ENCODE data around the gene RRAS. TPM values are rescaled to one million over a fixed set of nuclear protein-coding genes. Genes with fewer than 3 reads are reported as not detected.
A peak's percentile ranks its signal among the peaks of the same experiment; 100 is the strongest.

The RRAS gene
- total RNA-seq, 1 donor from 2014 or later: 4.2 TPM

GRCh38 chr19:49664171-49665035 is 24.5 kb upstream of the RRAS start:
- no peaks in the 10 kb centered on the region for H3K27me3 ChIP-seq (ENCODE audit: control insufficient read depth in 3 of 3, insufficient read depth in 3 of 3, low read length in 3 of 3)
- H3K9me3 ChIP-seq (ENCODE audit: control insufficient read depth in 3 of 3, low read length in 3 of 3): no peaks in the 10 kb centered on the region
- H3K27ac ChIP-seq (ENCODE audit: low read depth, low read length): peak overlapping the region; percentile 90
- H3K36me3 ChIP-seq (ENCODE audit: control insufficient read depth in 3 of 3, insufficient read depth in 3 of 3, low read length in 3 of 3): peaks cover 26 to 33% (median 27%) of the 10 kb centered on the region in 3 donors
- peak overlapping the region; percentile 87 to 91 (median 91) for H3K9ac ChIP-seq (ENCODE audit: low read depth in 1 of 3, low read length in 3 of 3)
- peaks cover 20 to 33% (median 28%) of the 10 kb centered on the region in 3 donors for H3K4me1 ChIP-seq (ENCODE audit: control insufficient read depth in 3 of 3, insufficient read depth in 3 of 3, low read length in 3 of 3)
- H3K4me3 ChIP-seq (ENCODE audit: low read length in 3 of 3): peak overlapping the region; percentile 87 to 94 (median 91)

GRCh38 chr19:49663224-49663623 is 23.3 kb upstream of the RRAS start:
- Histone ChIP-seq H3K27me3 (ENCODE audit: control insufficient read depth in 3 of 3, insufficient read depth in 3 of 3, low read length in 3 of 3) (no peaks in the 10 kb centered on the region), H3K4me1 (ENCODE audit: control insufficient read depth in 3 of 3, insufficient read depth in 3 of 3, low read length in 3 of 3) (peaks cover 20 to 33% (median 28%) of the 10 kb centered on the region in 3 donors), H3K36me3 (ENCODE audit: control insufficient read depth in 3 of 3, insufficient read depth in 3 of 3, low read length in 3 of 3) (peaks cover 35 to 39% (median 38%) of the 10 kb centered on the region in 3 donors), H3K27ac (ENCODE audit: low read depth, low read length) (no peak overlapping the region), H3K4me3 (ENCODE audit: low read length in 3 of 3) (no peak overlapping the region), H3K9me3 (ENCODE audit: control insufficient read depth in 3 of 3, low read length in 3 of 3) (no peaks in the 10 kb centered on the region), H3K9ac (ENCODE audit: low read depth in 1 of 3, low read length in 3 of 3) (no peak overlapping the region)

GRCh38 chr19:49662011-49662410 is 22.1 kb upstream of the RRAS start:
- Histone ChIP-seq H3K9me3 (ENCODE audit: control insufficient read depth in 3 of 3, low read length in 3 of 3) (no peaks in the 10 kb centered on the region), H3K4me3 (ENCODE audit: low read length in 3 of 3) (no peak overlapping the region), H3K36me3 (ENCODE audit: control insufficient read depth in 3 of 3, insufficient read depth in 3 of 3, low read length in 3 of 3) (peaks cover 46 to 51% (median 49%) of the 10 kb centered on the region in 3 donors), H3K4me1 (ENCODE audit: control insufficient read depth in 3 of 3, insufficient read depth in 3 of 3, low read length in 3 of 3) (peaks cover 20 to 33% (median 28%) of the 10 kb centered on the region in 3 donors), H3K9ac (ENCODE audit: low read depth in 1 of 3, low read length in 3 of 3) (no peak overlapping the region), H3K27ac (ENCODE audit: low read depth, low read length) (no peak overlapping the region), H3K27me3 (ENCODE audit: control insufficient read depth in 3 of 3, insufficient read depth in 3 of 3, low read length in 3 of 3) (no peaks in the 10 kb centered on the region)

GRCh38 chr19:49660338-49660961 is 20.5 kb upstream of the RRAS start:
- no peak overlapping the region for H3K9ac ChIP-seq (ENCODE audit: low read depth in 1 of 3, low read length in 3 of 3)
- no peaks in the 10 kb centered on the region for H3K9me3 ChIP-seq (ENCODE audit: control insufficient read depth in 3 of 3, low read length in 3 of 3)
- no peak overlapping the region for H3K4me3 ChIP-seq (ENCODE audit: low read length in 3 of 3)
- peaks cover 13 to 23% (median 20%) of the 10 kb centered on the region in 3 donors for H3K4me1 ChIP-seq (ENCODE audit: control insufficient read depth in 3 of 3, insufficient read depth in 3 of 3, low read length in 3 of 3)
- no peaks in the 10 kb centered on the region for H3K27me3 ChIP-seq (ENCODE audit: control insufficient read depth in 3 of 3, insufficient read depth in 3 of 3, low read length in 3 of 3)
- no peak overlapping the region for H3K27ac ChIP-seq (ENCODE audit: low read depth, low read length)
- peaks cover 61 to 65% (median 63%) of the 10 kb centered on the region in 3 donors for H3K36me3 ChIP-seq (ENCODE audit: control insufficient read depth in 3 of 3, insufficient read depth in 3 of 3, low read length in 3 of 3)

GRCh38 chr19:49658566-49659442 is 18.9 kb upstream of the RRAS start:
- no peak overlapping the region for H3K27ac ChIP-seq (ENCODE audit: low read depth, low read length)
- H3K9me3 ChIP-seq (ENCODE audit: control insufficient read depth in 3 of 3, low read length in 3 of 3): no peaks in the 10 kb centered on the region
- peak overlapping the region in 1 of 3 donors; percentile 45 for H3K9ac ChIP-seq (ENCODE audit: low read depth in 1 of 3, low read length in 3 of 3)
- H3K4me3 ChIP-seq (ENCODE audit: low read length in 3 of 3): no peak overlapping the region
- peaks cover 75 to 79% (median 77%) of the 10 kb centered on the region in 3 donors for H3K36me3 ChIP-seq (ENCODE audit: control insufficient read depth in 3 of 3, insufficient read depth in 3 of 3, low read length in 3 of 3)
- H3K27me3 ChIP-seq (ENCODE audit: control insufficient read depth in 3 of 3, insufficient read depth in 3 of 3, low read length in 3 of 3): no peaks in the 10 kb centered on the region
- H3K4me1 ChIP-seq (ENCODE audit: control insufficient read depth in 3 of 3, insufficient read depth in 3 of 3, low read length in 3 of 3): peaks cover 0 to 7% (median 5%) of the 10 kb centered on the region in 3 donors

- peaks cover 79 to 81% (median 80%) of the 10 kb centered on the region in 3 donors for H3K36me3 ChIP-seq (ENCODE audit: control insufficient read depth in 3 of 3, insufficient read depth in 3 of 3, low read length in 3 of 3)
- no peak overlapping the region for H3K9ac ChIP-seq (ENCODE audit: low read depth in 1 of 3, low read length in 3 of 3)
- no peak overlapping the region for H3K27ac ChIP-seq (ENCODE audit: low read depth, low read length)
- H3K4me1 ChIP-seq (ENCODE audit: control insufficient read depth in 3 of 3, insufficient read depth in 3 of 3, low read length in 3 of 3): peaks cover 0 to 2% (median 1%) of the 10 kb centered on the region in 3 donors
- H3K9me3 ChIP-seq (ENCODE audit: control insufficient read depth in 3 of 3, low read length in 3 of 3): no peaks in the 10 kb centered on the region
- H3K27me3 ChIP-seq (ENCODE audit: control insufficient read depth in 3 of 3, insufficient read depth in 3 of 3, low read length in 3 of 3): no peaks in the 10 kb centered on the region
- H3K4me3 ChIP-seq (ENCODE audit: low read length in 3 of 3): no peak overlapping the region
Measured at GRCh38 chr19:49658139-49658517, 18.2 kb upstream of the RRAS start.

GRCh38 chr19:49657493-49658138 is 17.7 kb upstream of the RRAS start:
- Histone ChIP-seq H3K27me3 (ENCODE audit: control insufficient read depth in 3 of 3, insufficient read depth in 3 of 3, low read length in 3 of 3) (no peaks in the 10 kb centered on the region), H3K4me3 (ENCODE audit: low read length in 3 of 3) (no peak overlapping the region), H3K9me3 (ENCODE audit: control insufficient read depth in 3 of 3, low read length in 3 of 3) (no peaks in the 10 kb centered on the region), H3K36me3 (ENCODE audit: control insufficient read depth in 3 of 3, insufficient read depth in 3 of 3, low read length in 3 of 3) (peaks cover 79 to 82% (median 81%) of the 10 kb centered on the region in 3 donors), H3K4me1 (ENCODE audit: control insufficient read depth in 3 of 3, insufficient read depth in 3 of 3, low read length in 3 of 3) (no peaks in the 10 kb centered on the region), H3K27ac (ENCODE audit: low read depth, low read length) (no peak overlapping the region), H3K9ac (ENCODE audit: low read depth in 1 of 3, low read length in 3 of 3) (no peak overlapping the region)

DNA sequence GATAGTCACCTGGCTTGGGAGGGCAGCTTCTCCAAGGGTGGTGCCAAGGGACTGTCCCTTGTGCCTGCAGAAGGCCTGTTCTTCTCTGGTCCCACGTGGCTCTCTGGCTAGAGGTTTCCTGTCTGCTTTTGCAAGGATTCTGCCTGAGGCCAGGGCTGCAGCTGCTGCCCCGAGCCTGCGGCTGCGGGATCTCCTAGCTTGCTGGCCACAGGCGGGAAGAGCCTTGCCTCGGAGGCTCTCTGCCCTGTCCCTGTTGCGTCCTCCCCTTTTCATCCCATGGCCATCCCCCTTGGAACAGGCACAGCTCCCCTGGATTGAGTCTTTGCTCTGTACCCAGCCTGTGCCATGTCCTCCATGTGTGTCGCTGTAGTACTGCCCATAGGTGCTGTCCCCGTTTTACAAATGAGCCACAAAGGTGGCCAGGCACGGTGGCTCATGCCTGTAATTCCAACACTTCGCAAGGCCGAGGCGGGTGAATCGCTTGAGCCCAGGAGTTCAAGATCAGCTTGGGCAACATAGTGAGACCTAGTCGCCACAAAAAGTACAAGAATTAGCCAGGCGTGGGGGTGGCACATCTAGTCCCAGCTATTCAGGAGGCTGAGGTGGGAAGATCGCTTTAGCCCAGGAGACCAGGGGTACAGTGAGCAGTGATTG is 16.6 kb upstream of the RRAS start:
- Histone ChIP-seq H3K4me1 (ENCODE audit: control insufficient read depth in 3 of 3, insufficient read depth in 3 of 3, low read length in 3 of 3) (no peaks in the 10 kb centered on the region), H3K27me3 (ENCODE audit: control insufficient read depth in 3 of 3, insufficient read depth in 3 of 3, low read length in 3 of 3) (no peaks in the 10 kb centered on the region), H3K36me3 (ENCODE audit: control insufficient read depth in 3 of 3, insufficient read depth in 3 of 3, low read length in 3 of 3) (peaks cover 72 to 77% (median 74%) of the 10 kb centered on the region in 3 donors), H3K4me3 (ENCODE audit: low read length in 3 of 3) (no peak overlapping the region), H3K9me3 (ENCODE audit: control insufficient read depth in 3 of 3, low read length in 3 of 3) (no peaks in the 10 kb centered on the region), H3K9ac (ENCODE audit: low read depth in 1 of 3, low read length in 3 of 3) (no peak overlapping the region), H3K27ac (ENCODE audit: low read depth, low read length) (no peak overlapping the region)
